ENCODE measurements around the gene EZH1. TPM values are rescaled to one million over a fixed set of nuclear protein-coding genes. Genes with fewer than 3 reads are reported as not detected.

EZH1 gene
- total RNA-seq, 4 donors from 2014 or later, result 40.6 to 68.2 (median 54.6) TPM

GRCh38 chr17:42692489-42692888 lies 52.4 kb downstream of the EZH1 start:
- Histone ChIP-seq H3K9me3 (no peaks in the 10 kb centered on the region), H3K4me1 (no peaks in the 10 kb centered on the region), H3K4me3 (no peak overlapping the region), H3K36me3 (peaks cover 4 to 100% (median 74%) of the 10 kb centered on the region in 4 donors), H3K27me3 (no peaks in the 10 kb centered on the region), H3K27ac (replicated peaks in 1 of 4) (no peak overlapping the region)
- DNase-seq (ENCODE audit: extremely low spot score), result no peak
- WGBS, result 79% methylated on average over 11 of the region's 11 CpGs
- no peak for TF ChIP-seq POLR2AphosphoS5 (IDR thresholded peaks at IDR 0.05)
- no peak for TF ChIP-seq CTCF (IDR thresholded peaks at IDR 0.05)
- no peak for TF ChIP-seq EP300 (IDR thresholded peaks at IDR 0.05)
- TF ChIP-seq POLR2A (IDR thresholded peaks at IDR 0.05; ENCODE audit: low read depth), result no peak
- intact Hi-C loops (cut with DNase I), result no loop called here

GRCh38 chr17:42691021-42691545 lies 53.8 kb downstream of the EZH1 start:
- no peak for DNase-seq (ENCODE audit: extremely low spot score)
- intact Hi-C loops (cut with DNase I), result no loop called here
- TF ChIP-seq CTCF (IDR thresholded peaks at IDR 0.05) (no peak), POLR2A (IDR thresholded peaks at IDR 0.05; ENCODE audit: low read depth) (no peak), EP300 (IDR thresholded peaks at IDR 0.05) (no peak), POLR2AphosphoS5 (IDR thresholded peaks at IDR 0.05) (no peak)
- Histone ChIP-seq H3K9me3 (no peaks in the 10 kb centered on the region), H3K4me1 (no peaks in the 10 kb centered on the region), H3K4me3 (no peak overlapping the region), H3K36me3 (peaks cover 8 to 100% (median 66%) of the 10 kb centered on the region in 4 donors), H3K27ac (replicated peaks in 1 of 4) (no peak overlapping the region), H3K27me3 (no peaks in the 10 kb centered on the region)
- WGBS, result 87% methylated on average over 7 of the region's 12 CpGs

- H3K4me1 ChIP-seq, result no peaks in the 10 kb centered on the region
- WGBS, result 85% methylated on average over 10 of the region's 10 CpGs
- TF ChIP-seq POLR2AphosphoS5 (IDR thresholded peaks at IDR 0.05) (no peak), CTCF (IDR thresholded peaks at IDR 0.05) (no peak), POLR2A (IDR thresholded peaks at IDR 0.05; ENCODE audit: low read depth) (no peak), EP300 (IDR thresholded peaks at IDR 0.05) (no peak)
Measured at GRCh38 chr17:42690596-42690995, 54.2 kb downstream of the EZH1 start.

GRCh38 chr17:42687707-42688320 lies 57.0 kb downstream of the EZH1 start:
- peaks cover 3 to 84% (median 50%) of the 10 kb centered on the region in 4 donors for H3K36me3 ChIP-seq
- H3K9me3 ChIP-seq, result no peaks in the 10 kb centered on the region
- no peak overlapping the region for H3K4me3 ChIP-seq
- TF ChIP-seq POLR2A (IDR thresholded peaks at IDR 0.05; ENCODE audit: low read depth) (no peak), EP300 (IDR thresholded peaks at IDR 0.05) (no peak), CTCF (IDR thresholded peaks at IDR 0.05) (no peak), POLR2AphosphoS5 (IDR thresholded peaks at IDR 0.05) (no peak)
- H3K27me3 ChIP-seq, result no peaks in the 10 kb centered on the region
- no peak overlapping the region for H3K27ac ChIP-seq (replicated peaks in 1 of 4)
- no peak for DNase-seq (ENCODE audit: extremely low spot score)
- intact Hi-C loops (cut with DNase I), result no loop called here
- 74% methylated on average over 27 of the region's 27 CpGs for WGBS
- H3K4me1 ChIP-seq, result peaks cover 16 to 23% (median 22%) of the 10 kb centered on the region in 4 donors

More at GRCh38 chr17:42690596-42690995, 54.2 kb downstream of the EZH1 start:
- Histone ChIP-seq H3K4me3 (no peak overlapping the region), H3K36me3 (peaks cover 8 to 100% (median 63%) of the 10 kb centered on the region in 4 donors), H3K27ac (replicated peaks in 1 of 4) (no peak overlapping the region), H3K27me3 (no peaks in the 10 kb centered on the region), H3K9me3 (no peaks in the 10 kb centered on the region)
- intact Hi-C loops (cut with DNase I), result no loop called here
- DNase-seq (ENCODE audit: extremely low spot score), result no peak

Measured in esophagus muscularis mucosa (tissue), 4 donors.